SH-SY5Y (cell line): ENCODE measurements around the gene BTRC.

Experiments
- GATA2 ChIP-seq: IDR thresholded peaks from 2 replicates; pipeline ENCODE4 v1.6.1; 2011; ENCODE audit warnings: mild to moderate bottlenecking, low read depth, low read length
- GATA3 ChIP-seq: IDR thresholded peaks from 2 replicates; pipeline ENCODE4 v1.6.1; 2011; ENCODE audit warnings: low read depth, mild to moderate bottlenecking, low read length, moderate library complexity

The BTRC gene

GRCh38 chr10:101602761-101603398, 248.9 kb downstream of the BTRC start:
- TF ChIP-seq GATA2 (no peak), GATA3 (no peak)
